GM23338 (cell line): ENCODE data around the gene RAC3. TPM values are rescaled to one million over a fixed set of nuclear protein-coding genes. Genes with fewer than 3 reads are reported as not detected.

Source experiments
- ATAC-seq: fragments of 200-7000 bp; cut with Tn5 transposase; 3 replicates; pipeline ENCODE4 v1.9.1; 2020
- DNase-seq: peaks from one replicate; pipeline ENCODE4 v3.0.0-alpha.2; 2015; ENCODE audit warnings: low spot score
- H2AFZ ChIP-seq: fragments of 200-600 bp; sonication (generic); 2 replicates; pipeline ENCODE4 v1.8.0; 2016; ENCODE audit warnings: antibody characterized with exemption, mild to moderate bottlenecking, moderate library complexity
- H3F3A ChIP-seq: fragments of 200-600 bp; sonication (generic); replicated peaks from 2 replicates; pipeline ENCODE4 v1.8.0; 2017; ENCODE audit warnings: antibody characterized with exemption, mixed run types, low read depth
- H3K27ac ChIP-seq: fragments of 200-600 bp; sonication (generic); 2 replicates; pipeline ENCODE4 v1.6.1; 2016; ENCODE audit warnings: low read depth
- H3K27me3 ChIP-seq: fragments of 200-600 bp; sonication (generic); 2 replicates; pipeline ENCODE4 v1.8.0; 2016; ENCODE audit warnings: mild to moderate bottlenecking, mixed run types, moderate library complexity; ENCODE audit not compliant: insufficient read depth
- H3K36me3 ChIP-seq: fragments of 200-600 bp; sonication (generic); 2 replicates; pipeline ENCODE4 v1.8.0; 2016; ENCODE audit warnings: mild to moderate bottlenecking; ENCODE audit not compliant: insufficient read depth
- H3K4me1 ChIP-seq: fragments of 200-600 bp; sonication (generic); 2 replicates; pipeline ENCODE4 v1.8.0; 2016; ENCODE audit warnings: mild to moderate bottlenecking, moderate library complexity; ENCODE audit not compliant: insufficient read depth
- H3K4me2 ChIP-seq: fragments of 200-600 bp; sonication (generic); 2 replicates; pipeline ENCODE4 v1.7.1; 2017; ENCODE audit warnings: mixed run types
- H3K4me3 ChIP-seq: fragments of 200-600 bp; sonication (generic); 2 replicates; pipeline ENCODE4 v1.6.1; 2016; ENCODE audit warnings: mixed run types
- H3K79me2 ChIP-seq: fragments of 200-600 bp; sonication (generic); replicated peaks from 2 replicates; pipeline ENCODE4 v1.8.0; 2017; ENCODE audit warnings: mild to moderate bottlenecking; ENCODE audit not compliant: insufficient read depth
- H3K9me2 ChIP-seq: fragments of 200-600 bp; sonication (generic); 2 replicates; pipeline ENCODE4 v1.8.0; 2017; ENCODE audit not compliant: insufficient read depth
- H4K20me1 ChIP-seq: fragments of 200-600 bp; sonication (generic); replicated peaks from 2 replicates; pipeline ENCODE4 v1.8.0; 2017; ENCODE audit warnings: mild to moderate bottlenecking; ENCODE audit not compliant: insufficient read depth
- H3K27ac Mint-ChIP-seq: 2 replicates; pipeline ENCODE4 v1.8.0; 2020; ENCODE audit warnings: inconsistent platforms, mild to moderate bottlenecking, moderate library complexity, mixed read lengths
- H3K27me3 Mint-ChIP-seq: 3 replicates; pipeline ENCODE4 v1.8.0; 2022; ENCODE audit warnings: low read depth, mild to moderate bottlenecking, moderate library complexity, mixed read lengths, inconsistent platforms; ENCODE audit not compliant: insufficient read depth, poor library complexity
- H3K36me3 Mint-ChIP-seq: 3 replicates; pipeline ENCODE4 v1.8.0; 2021; ENCODE audit warnings: low read depth, mild to moderate bottlenecking, inconsistent platforms, moderate library complexity, mixed read lengths
- H3K4me1 Mint-ChIP-seq: 3 replicates; pipeline ENCODE4 v1.8.0; 2020; ENCODE audit warnings: mild to moderate bottlenecking, inconsistent platforms, mixed read lengths
- H3K4me3 Mint-ChIP-seq: 3 replicates; pipeline ENCODE4 v1.8.0; 2021; ENCODE audit warnings: moderate library complexity, mild to moderate bottlenecking, inconsistent platforms, mixed read lengths
- H3K9me3 Mint-ChIP-seq: 3 replicates; pipeline ENCODE4 v1.8.0; 2020; ENCODE audit warnings: moderate library complexity, mild to moderate bottlenecking, inconsistent platforms, mixed read lengths
- CTCF ChIP-seq, 2 experiments: fragments of 200-600 bp in 1 of 2; sonication (generic) in 1 of 2; conservative IDR thresholded peaks; 2 replicates each; pipeline versions ENCODE4 v1.5.1 to v1.6.1; 2016 to 2017; ENCODE audit warnings: antibody characterized with exemption in 2 of 2, low read depth in 2 of 2, mild to moderate bottlenecking in 2 of 2, moderate library complexity in 1 of 2
- ETS1 ChIP-seq: IDR thresholded peaks from 2 replicates; pipeline ENCODE4 v1.6.1; 2016; ENCODE audit warnings: antibody characterized with exemption
- POLR2AphosphoS5 ChIP-seq: IDR thresholded peaks from 2 replicates; pipeline ENCODE4 v1.6.1; 2016; ENCODE audit warnings: antibody characterized with exemption, low read depth
- REST ChIP-seq: IDR thresholded peaks from one replicate; pipeline ENCODE4 v1.6.1; 2018; ENCODE audit warnings: antibody characterized with exemption; ENCODE audit not compliant: unreplicated experiment
- STAT1 ChIP-seq: IDR thresholded peaks from one replicate; pipeline ENCODE4 v1.6.1; 2016; ENCODE audit warnings: antibody characterized with exemption; ENCODE audit not compliant: unreplicated experiment
- ZNF331 ChIP-seq: fragments of 250-450 bp; sonication (Bioruptor Pico); IDR thresholded peaks from 2 replicates; pipeline ENCODE4 v1.5.0; 2020; ENCODE audit warnings: low read depth, mild to moderate bottlenecking, moderate library complexity
- polyA plus RNA-seq: library from polyadenylated mRNA; unstranded; fragments of >200 nt; fragmentation: Nextera tagmentation; extraction: Ambion mirVana; gene quantifications from 2 replicates; pipeline ENCODE4 v1.2.1, GENCODE V29; 2016
- total RNA-seq: library from RNA; depleted of rRNA; stranded (reverse); fragments of >200 nt; shearing (Covaris generic); gene quantifications from 2 replicates; pipeline ENCODE4 v1.2.3, GENCODE V29; 2014

The RAC3 gene
- total and polyA plus RNA-seq, 2 experiments from 2014 or later, result 31.5 to 293 TPM

- Mint-ChIP-seq H3K36me3 (peaks cover 8% of the 10 kb centered on the region), H3K4me1 (no peaks in the 10 kb centered on the region; the same call in 2 of the 3 replicates), H3K27ac (no peak overlapping the region), H3K4me3 (no peak overlapping the region), H3K27me3 (peaks cover 11% of the 10 kb centered on the region), H3K9me3 (no peaks in the 10 kb centered on the region)
- Histone ChIP-seq H3F3A (0 out of 2 replicates have a peak, but pooled peaks cover 6% of the 10 kb centered on the region), H3K27ac (no peak overlapping the region), H3K4me2 (no peak overlapping the region), H3K36me3 (no peaks in the 10 kb centered on the region), H4K20me1 (peaks cover 8% of the 10 kb centered on the region; the same call in 1 of the 2 replicates), H3K27me3 (no peaks in the 10 kb centered on the region), H2AFZ (no peak overlapping the region), H3K4me1 (no peaks in the 10 kb centered on the region), H3K4me3 (no peak overlapping the region), H3K79me2 (peaks cover 9% of the 10 kb centered on the region; the same call in 1 of the 2 replicates), H3K9me2 (no peaks in the 10 kb centered on the region)
- ATAC-seq (no peak), DNase-seq (no peak)
- TF ChIP-seq CTCF (conservative IDR thresholded peaks at IDR 0.05; ENCODE audit: low read depth in 2 of 2) (no peak), REST (no peak), STAT1 (no peak)
Observed at GRCh38 chr17:82049106-82049505, 17.6 kb downstream of the RAC3 start.

GRCh38 chr17:82049521-82049971, 18.1 kb downstream of the RAC3 start:
- H3K4me3 Mint-ChIP-seq, result no peak overlapping the region
- peaks cover 8% of the 10 kb centered on the region for H3K36me3 Mint-ChIP-seq
- no peak overlapping the region for H3K4me2 ChIP-seq
- no peak overlapping the region for H2AFZ ChIP-seq
- peaks cover 9% of the 10 kb centered on the region; the same call in 1 of the 2 replicates for H3K79me2 ChIP-seq
- H3K27ac ChIP-seq, result no peak overlapping the region
- no peak overlapping the region for H3K27ac Mint-ChIP-seq
- H3K36me3 ChIP-seq, result no peaks in the 10 kb centered on the region
- no peaks in the 10 kb centered on the region for H3K27me3 ChIP-seq
- no peaks in the 10 kb centered on the region; the same call in 2 of the 3 replicates for H3K4me1 Mint-ChIP-seq
- H3K9me2 ChIP-seq, result no peaks in the 10 kb centered on the region
- no peak for ATAC-seq
- peaks cover 11% of the 10 kb centered on the region for H3K27me3 Mint-ChIP-seq
- H3F3A ChIP-seq, result 0 out of 2 replicates have a peak, but pooled peaks cover 6% of the 10 kb centered on the region
- H4K20me1 ChIP-seq, result peaks cover 8% of the 10 kb centered on the region; the same call in 1 of the 2 replicates
- no peaks in the 10 kb centered on the region for H3K9me3 Mint-ChIP-seq
- H3K4me1 ChIP-seq, result no peaks in the 10 kb centered on the region
- H3K4me3 ChIP-seq, result no peak overlapping the region
- DNase-seq, result no peak
- TF ChIP-seq ZNF331 (CRISPR knock-in tag), result no peak
- TF ChIP-seq REST, result no peak
- TF ChIP-seq POLR2AphosphoS5, result no peak
- no peak for TF ChIP-seq ETS1
